ENCODE results near the gene SF3A2. TPM values are rescaled to one million over a fixed set of nuclear protein-coding genes. Genes with fewer than 3 reads are reported as not detected.
A peak's percentile ranks its signal among the peaks of the same experiment; 100 is the strongest.

SF3A2 gene
- total and polyA plus RNA-seq, 10 of the 15 experiments (the other 5 are each of a cell fraction or from before 2014, with no cell fraction given) = 0.33 to 143 (median 30.6) TPM

- no peak for TF ChIP-seq MYC (IDR thresholded peaks at IDR 0.05; ENCODE audit: insufficient read depth, insufficient read length, insufficient replicate concordance, low read length, severe bottlenecking)
- no peak for TF ChIP-seq ZNF207 (IDR thresholded peaks at IDR 0.05; ENCODE audit: borderline replicate concordance)
Measured at GRCh38 chr19:2224754-2225349, 11.8 kb upstream of the SF3A2 start (continued).

- RAD21 ChIA-PET (ENCODE audit: unreplicated experiment) = interaction anchor here (0.6 kb wide), 1 partner anchor 207 kb away, joined by 4 read pairs; no protein-coding TSS in a partner anchor
Measured at GRCh38 chr19:2225415-2226050, 11.1 kb upstream of the SF3A2 start.

More at GRCh38 chr19:2225415-2226050, 11.1 kb upstream of the SF3A2 start:
- H3K79me2 ChIP-seq (ENCODE audit: control insufficient read depth, insufficient read depth, low read length) = no peaks in the 10 kb centered on the region
- in situ Hi-C loops (cut with MboI) = no loop called here
- no peak overlapping the region for H3K9ac ChIP-seq (ENCODE audit: control insufficient read depth, insufficient read depth, low read length)
- no peaks in the 10 kb centered on the region for H4K20me1 ChIP-seq (ENCODE audit: control insufficient read depth, insufficient read depth)
- no peak overlapping the region for H2AFZ ChIP-seq (ENCODE audit: control insufficient read depth, low read depth, low read length)
- H3K27ac ChIP-seq (ENCODE audit: control insufficient read depth, insufficient read depth) = no peak overlapping the region
- H3K36me3 ChIP-seq (ENCODE audit: control insufficient read depth in 2 of 2, insufficient read depth in 2 of 2, low read length in 1 of 2) = peaks cover 0 to 45% of the 10 kb centered on the region in 2 experiments; a peak in 3 of 4 replicates
- ATAC-seq (no peak), FAIRE-seq (no peak), DNase-seq (ENCODE audit: low read depth, low spot score) (no peak)
- H3K4me1 ChIP-seq (ENCODE audit: control insufficient read depth, insufficient read depth, low read length) = no peaks in the 10 kb centered on the region; the same call in 1 of the 2 replicates
- H3K4me3 ChIP-seq = no peak overlapping the region
- intact Hi-C loops (cut with micrococcal nuclease; ENCODE audit: unreplicated experiment) = no loop called here
- TF ChIP-seq YBX1 (IDR thresholded peaks at IDR 0.05) = no peak
- TF ChIP-seq ZSCAN29 (IDR thresholded peaks at IDR 0.05) = no peak
- TF ChIP-seq PAX8 (IDR thresholded peaks at IDR 0.05) = no peak
- no peak for TF ChIP-seq DPF2 (IDR thresholded peaks at IDR 0.05)
- TF ChIP-seq LARP7 (IDR thresholded peaks at IDR 0.05) = no peak
- TF ChIP-seq CEBPB (IDR thresholded peaks at IDR 0.05; ENCODE audit: borderline replicate concordance in 1 of 2, low read depth in 2 of 2, low read length in 2 of 2) = no peak
- TF ChIP-seq MXI1 (IDR thresholded peaks at IDR 0.05; ENCODE audit: low read depth, low read length) = no peak
- no peak for TF ChIP-seq RCOR1 (conservative IDR thresholded peaks at IDR 0.05; ENCODE audit: low read depth, low read length)
- TF ChIP-seq HDGF (IDR thresholded peaks at IDR 0.05) = 0 out of 2 replicates have a peak, but pooled peaks have one; percentile 28
- TF ChIP-seq POLR2AphosphoS2 (IDR thresholded peaks at IDR 0.05; ENCODE audit: low read depth, low read length) = peak; percentile 47; the same call in 1 of the 2 replicates
- TF ChIP-seq FOXK2 (IDR thresholded peaks at IDR 0.05) = no peak
- TF ChIP-seq SMAD5 (IDR thresholded peaks at IDR 0.05; ENCODE audit: low read depth) = no peak
- TF ChIP-seq CTCF (IDR thresholded peaks at IDR 0.05 in 2 of 3, conservative IDR thresholded peaks at IDR 0.05 in 1 of 3; ENCODE audit: control insufficient read depth in 2 of 3, extremely low read depth in 1 of 3, insufficient read depth in 1 of 3, low read depth in 3 of 3, low read length in 3 of 3) = no peak
- no peak for TF ChIP-seq BRCA1 (IDR thresholded peaks at IDR 0.05; ENCODE audit: low read depth, low read length)
- TF ChIP-seq PML (IDR thresholded peaks at IDR 0.05; ENCODE audit: low read length) = no peak
- no peak for TF ChIP-seq POU2F2 (IDR thresholded peaks at IDR 0.05; ENCODE audit: borderline replicate concordance, low read depth, low read length)
- no peak for TF ChIP-seq SREBF2 (IDR thresholded peaks at IDR 0.05; ENCODE audit: low read length)
- ChIA-PET POLR2A (interaction anchor here (0.5 kb wide), 1 partner anchor 105 kb away, joined by 3 read pairs; no protein-coding TSS in a partner anchor), SMC1A (ENCODE audit: uncharacterized antibody, unreplicated experiment) (no interaction called here), CTCF (interaction anchor here (1.1 kb wide), 1 partner anchor 52 kb away, joined by 3 read pairs; no protein-coding TSS in a partner anchor)
- no peak overlapping the region for H3K4me2 ChIP-seq (ENCODE audit: control insufficient read depth, insufficient read depth)
- over 99% methylated on average over 27 of the region's 32 CpGs for WGBS (ENCODE audit: insufficient coverage, insufficient replicate concordance, low lambda C conversion rate, missing lambda C conversion rate)
- H3K9me3 ChIP-seq (replicated peaks; ENCODE audit: control insufficient read depth, insufficient read depth, low read length) = no peaks in the 10 kb centered on the region
- no TSS peak for BruUV-seq (replicated peaks)
- no peaks in the 10 kb centered on the region for H3K27me3 ChIP-seq (replicated peaks in 1 of 2; ENCODE audit: control insufficient read depth in 2 of 2, insufficient read depth in 2 of 2, low read length in 1 of 2)
